Midbrain (tissue), 1 donor: ENCODE results near the gene PHF19.

Experiments used
- DNase-seq: peaks from one replicate; lab custom pipeline; 2025; lab: John Stamatoyannopoulos, UW

Gene PHF19

DNA sequence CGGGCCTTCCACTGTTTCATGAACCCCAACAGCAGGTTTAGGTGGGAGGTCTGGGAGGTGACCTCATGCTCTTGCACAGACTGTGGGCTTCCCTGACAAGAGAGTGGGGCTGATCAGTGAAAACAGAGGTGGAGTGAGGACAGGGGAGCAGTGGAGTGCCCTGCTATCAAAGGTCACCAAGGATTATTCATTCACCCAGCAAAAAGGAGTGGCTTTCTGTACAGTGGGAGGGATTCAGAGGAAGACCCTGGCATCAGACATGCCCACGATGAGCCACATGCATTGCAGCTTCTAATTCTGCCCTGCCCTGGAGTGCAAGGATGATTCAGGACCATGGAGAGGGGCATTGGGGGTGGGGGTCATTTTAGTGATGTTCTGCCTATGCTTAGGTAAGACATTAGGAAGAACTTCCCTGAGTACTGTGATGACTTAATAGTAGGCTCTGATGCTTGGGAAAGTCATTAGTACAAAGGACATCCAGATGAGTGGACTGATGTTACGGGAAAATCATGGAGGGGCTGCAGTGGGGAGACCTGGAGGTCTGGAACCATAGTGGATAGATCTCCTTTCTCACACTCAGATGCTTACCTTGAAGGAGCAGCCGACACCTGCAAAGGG lies 36.8 kb upstream of the PHF19 start:
- DNase-seq, result no peak

DNA sequence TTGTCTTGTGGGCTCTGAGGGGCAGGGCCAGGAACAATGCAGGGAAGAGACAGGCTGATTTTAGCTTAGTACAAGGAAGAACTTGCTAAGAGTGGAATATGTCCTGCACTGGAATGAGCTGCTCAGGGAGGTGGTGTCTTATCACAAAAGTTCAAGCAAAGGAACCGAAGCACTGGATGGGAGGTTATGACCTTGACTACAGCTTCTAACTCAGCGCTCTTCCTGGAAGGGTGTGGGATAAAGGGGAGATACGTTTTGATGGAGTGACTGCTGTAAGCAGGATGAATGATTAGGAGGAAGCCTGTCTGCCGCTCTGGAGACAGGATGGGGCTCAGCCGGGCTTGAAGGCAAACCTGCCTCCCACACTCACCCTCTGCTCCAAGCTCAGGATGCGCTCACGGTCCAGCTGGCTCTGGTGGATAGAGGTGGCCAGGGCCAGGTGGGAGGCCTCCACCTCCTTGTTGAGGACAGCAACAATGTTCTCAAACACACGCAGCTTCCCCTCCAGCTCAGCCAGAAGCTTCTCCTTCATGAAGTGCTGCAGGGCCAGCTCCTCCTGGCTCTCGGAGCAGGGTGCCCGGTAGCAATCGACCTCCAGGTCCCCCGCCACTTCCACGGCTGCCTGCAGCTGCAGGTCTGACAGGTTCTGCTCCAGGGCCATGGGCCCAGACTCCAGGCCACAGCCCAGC lies 36.1 kb upstream of the PHF19 start:
- no peak for DNase-seq

DNA sequence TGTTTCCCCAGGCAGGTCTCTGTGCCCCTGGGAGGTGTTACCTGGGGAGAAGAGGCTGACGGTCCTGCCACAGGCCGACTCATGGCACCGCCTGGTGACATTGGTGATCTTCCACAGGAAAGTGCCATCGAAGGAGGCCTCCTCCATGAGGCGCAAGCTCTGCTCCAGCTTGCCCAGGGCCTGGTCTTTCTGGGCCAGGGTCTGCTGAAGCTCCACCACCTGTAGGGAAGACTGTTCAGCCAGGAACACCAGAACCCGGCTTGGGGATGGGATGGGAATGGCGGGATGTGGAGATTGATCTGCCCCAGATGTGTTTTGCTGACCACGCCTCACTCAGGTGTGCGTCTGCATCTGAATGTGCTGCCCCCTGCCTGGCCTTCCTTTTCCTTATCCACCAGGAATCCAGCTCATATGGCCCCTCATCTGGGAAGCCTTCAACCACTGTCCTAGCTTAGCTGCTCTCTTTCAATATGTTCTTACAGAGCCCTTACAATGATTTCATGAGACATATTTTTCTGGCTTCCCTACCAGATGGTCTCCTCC lies 34.4 kb upstream of the PHF19 start:
- DNase-seq, result no peak

DNA sequence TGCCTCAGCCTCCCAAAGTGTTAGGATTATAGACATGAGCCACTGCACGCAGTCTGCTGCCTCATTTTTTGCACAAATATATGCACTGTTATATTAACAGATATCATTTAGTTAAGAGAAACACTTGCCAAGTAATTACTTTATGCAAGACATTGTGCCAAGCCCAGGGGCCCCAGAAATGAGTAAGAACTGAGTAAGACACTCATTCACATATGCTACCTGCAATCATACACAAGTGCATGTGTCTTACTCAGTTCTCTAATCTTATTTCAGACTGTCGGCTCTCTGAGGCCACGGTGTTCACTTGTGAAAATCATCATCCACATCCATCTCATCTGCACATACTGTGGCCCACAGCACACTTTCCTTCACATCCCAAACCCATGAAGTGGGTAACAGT lies 33.7 kb upstream of the PHF19 start:
- no peak for DNase-seq

DNA sequence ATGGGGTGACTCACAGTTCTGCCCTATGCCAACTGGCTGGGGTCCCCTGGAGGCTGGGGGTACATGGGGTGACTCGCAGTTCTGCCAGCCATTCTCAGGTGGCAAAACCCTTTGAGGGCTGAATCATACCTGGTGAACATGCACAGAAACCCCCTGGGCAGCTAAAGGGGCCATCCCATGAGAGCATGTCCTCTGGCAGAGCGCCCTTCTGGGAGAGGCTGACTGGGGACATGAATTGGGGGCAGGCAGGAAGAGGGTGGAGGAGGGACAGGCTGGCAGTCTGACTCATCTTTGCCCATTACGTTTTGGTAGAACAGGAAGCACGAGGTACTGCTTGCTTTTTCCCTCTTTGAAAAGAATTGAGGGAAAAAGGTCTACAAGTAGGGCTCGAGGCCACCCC lies 32.9 kb upstream of the PHF19 start:
- DNase-seq, result no peak

DNA sequence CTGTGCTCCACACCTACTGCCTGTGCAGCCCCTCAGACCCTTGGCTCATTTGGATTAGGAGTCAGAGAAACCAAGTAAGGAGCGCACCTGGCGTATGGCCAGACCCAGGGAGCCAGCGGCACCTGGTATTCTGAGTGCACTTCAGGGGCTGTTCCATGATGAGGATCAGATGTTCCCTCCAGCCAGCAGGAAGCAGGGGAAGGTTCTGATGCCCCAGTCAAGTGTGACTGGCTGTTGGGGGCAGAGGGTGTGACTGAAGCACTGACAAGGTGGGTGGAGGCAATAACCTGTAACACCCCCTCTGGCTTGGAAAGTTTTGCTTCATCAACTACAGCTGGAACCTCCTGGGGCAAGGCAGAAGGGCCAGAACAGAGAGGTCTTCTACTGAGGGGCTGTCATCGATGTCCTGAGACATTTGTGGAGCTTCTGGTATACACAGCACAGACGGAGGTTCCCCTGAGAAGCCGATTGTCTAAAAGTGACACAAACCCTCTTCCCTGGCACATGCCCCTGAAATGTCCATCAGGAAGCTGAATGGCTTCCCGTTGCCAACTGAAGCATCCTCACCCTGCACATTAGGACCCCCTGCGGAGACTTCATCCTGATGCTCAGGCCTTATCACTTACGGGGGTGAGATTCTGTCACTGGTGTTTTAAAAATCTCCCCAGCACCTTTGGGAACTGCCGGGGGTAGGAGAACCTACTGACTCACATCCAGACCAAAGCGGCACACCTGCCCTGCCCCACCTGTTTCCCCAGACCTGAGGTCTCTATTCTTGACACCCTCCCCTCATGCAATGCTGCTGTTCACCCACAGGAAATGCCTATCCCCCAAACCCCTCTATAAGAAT lies 28.6 kb upstream of the PHF19 start:
- no peak for DNase-seq

DNA sequence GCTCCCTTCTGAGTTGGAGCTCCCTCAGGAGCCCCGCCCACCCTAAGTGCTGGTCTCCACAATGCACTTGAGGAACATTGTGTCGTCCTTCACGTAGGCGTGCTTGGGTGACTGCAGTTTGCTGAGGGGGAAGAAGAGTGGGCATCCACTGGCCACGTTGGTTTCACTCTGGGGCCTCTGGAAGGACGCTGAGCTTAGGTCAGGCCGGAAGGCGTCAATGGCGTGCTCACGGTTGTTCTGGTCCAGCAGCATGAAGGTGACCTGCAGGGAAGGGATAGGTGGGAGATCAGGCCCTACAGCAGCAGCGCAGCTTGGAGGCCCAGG lies 28.0 kb upstream of the PHF19 start:
- DNase-seq, result no peak

DNA sequence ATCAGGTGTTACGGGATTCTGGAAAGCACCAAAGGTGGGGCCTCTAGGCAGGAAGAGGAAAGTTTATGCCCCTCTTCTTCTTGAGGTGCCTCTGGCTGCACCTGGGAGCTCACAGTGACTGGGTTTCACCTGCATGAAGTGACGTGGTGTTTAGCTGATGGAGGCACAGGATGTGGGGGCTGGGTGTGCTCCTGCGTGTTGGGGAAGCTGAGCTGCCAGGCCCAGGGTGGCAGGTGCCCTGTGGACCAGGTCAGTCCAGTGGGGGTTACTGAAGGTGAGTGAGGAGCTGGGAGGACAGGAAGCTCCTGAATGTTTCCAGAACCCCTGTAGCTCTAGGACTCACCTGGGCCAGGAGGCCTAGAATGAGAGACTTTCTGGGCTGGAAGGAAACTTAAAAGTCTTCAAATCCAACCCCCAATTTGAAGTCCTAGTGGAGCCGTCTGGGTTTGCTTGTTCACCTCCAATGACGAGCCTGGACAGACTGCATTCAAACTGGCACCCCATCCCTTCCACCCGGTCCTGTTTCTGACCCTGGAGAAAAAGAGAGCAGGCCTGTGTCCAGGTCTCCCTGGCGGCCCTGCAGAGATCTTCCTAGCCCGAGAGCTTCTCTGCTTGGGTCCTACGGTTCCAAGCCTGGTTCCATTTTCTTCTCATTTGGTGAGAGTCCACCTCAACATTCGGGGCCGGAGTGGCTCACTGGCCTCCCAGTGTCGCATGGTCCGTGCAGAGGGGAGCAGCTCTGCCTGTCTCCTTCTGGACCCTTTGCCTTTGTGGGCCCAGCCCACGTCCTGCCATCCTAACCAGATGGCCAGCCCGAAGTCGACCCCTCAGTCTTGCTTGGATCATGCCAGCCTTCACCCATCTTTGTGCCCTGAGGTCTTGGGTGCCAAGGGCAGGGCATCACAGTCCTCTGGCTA lies 27.3 kb upstream of the PHF19 start:
- no peak for DNase-seq

DNA sequence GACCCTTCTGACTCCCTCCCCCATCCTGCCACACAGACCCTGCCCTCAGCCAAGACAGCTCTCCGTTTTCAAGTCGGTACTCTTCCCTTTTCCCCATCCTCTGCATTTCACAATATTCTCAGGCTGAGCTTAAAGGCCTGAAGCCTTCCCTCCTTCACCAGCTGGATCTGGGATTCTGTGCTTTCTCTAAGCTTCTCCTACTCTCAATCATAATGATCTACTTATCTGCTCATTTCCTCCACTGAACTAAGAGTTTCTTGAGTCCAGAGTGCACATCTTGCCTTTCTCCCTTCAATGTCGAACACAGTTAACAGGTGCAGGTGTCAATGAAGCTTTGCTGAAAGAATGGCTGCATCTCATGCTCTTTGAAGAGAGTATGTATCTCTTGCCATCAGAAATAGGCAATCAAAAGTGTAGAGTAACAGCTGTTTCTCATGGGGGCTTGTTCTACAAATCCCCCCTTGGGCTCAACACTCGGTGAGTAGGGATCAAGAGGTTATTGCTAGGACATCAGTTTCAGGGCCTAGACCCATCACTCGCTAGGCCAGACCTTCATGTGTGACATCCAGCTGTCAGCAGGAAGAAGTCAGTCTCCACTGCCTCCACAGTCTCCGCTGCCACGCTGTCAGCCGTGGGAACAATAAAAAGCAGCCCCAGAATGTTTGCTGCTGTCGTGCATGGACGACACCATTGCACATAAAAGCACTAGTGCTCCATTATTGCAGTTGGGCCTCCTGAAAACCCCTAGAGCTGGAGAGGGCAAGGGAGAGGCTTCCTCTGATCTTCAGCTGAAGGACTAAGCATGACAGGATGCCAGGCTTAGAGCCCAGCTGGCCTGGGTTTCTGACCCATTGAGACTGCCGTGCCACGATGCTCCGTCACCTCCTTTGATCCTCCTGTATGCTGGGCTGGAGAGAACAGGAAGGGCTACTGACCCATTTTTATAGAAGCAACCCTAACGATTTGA lies 25.9 kb upstream of the PHF19 start:
- no peak for DNase-seq

DNA sequence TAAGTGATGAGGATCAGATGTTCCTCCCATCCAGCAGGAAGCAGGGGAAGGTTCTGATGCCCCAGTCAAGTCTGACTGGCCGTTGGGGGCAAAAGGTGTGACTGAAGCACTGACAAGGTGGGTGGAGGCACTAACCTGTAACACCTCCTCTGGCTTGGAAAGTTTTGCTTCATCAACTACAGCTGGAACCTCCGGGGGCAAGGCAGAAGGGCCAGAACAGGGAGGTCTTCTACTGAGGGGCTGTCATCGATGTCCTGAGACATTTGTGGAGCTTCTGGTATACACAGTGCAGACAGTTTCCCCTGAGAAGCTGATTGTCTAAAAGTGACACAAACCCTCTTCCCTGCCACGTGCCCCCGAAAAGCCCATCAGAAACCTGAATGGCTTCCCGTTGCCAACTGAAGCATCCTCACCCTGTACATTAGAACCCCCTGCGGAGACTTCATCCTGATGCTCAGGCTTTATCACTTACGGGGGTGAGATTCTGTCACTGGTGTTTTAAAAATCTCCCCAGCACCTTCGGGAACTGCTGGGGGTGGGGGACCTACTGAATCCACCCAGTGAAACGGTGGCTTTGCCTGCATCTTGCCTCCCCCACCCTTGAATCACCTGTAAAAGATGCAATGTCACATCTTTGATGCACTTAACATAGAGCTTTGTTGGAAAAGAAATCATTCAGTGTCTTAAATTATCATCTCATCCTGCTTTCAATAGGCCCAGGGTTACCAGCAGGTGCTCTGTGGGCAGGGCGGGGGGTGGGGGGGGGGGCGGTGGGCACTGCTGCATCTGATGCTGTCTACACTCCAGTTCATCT lies 25.0 kb upstream of the PHF19 start:
- no peak for DNase-seq

DNA sequence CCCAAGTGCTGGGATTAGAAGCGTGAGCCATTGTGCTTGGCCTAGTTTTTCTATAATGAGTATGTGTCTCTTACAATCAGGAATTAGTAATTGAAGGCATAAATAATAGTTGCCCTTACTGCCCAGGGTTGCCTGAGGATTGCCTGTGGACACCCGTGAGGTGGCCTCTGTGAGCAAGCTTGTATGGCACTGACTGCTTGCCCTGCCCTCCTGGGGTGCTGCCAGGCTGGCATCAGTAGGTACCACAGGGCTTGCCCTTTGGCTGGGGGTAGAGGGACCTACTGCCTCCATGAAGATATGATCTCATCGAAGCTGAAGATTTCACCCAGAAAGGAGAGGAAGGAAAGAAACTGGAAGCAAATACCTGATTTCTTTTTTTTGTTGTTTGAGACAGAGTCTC lies 23.8 kb upstream of the PHF19 start:
- DNase-seq, result no peak

DNA sequence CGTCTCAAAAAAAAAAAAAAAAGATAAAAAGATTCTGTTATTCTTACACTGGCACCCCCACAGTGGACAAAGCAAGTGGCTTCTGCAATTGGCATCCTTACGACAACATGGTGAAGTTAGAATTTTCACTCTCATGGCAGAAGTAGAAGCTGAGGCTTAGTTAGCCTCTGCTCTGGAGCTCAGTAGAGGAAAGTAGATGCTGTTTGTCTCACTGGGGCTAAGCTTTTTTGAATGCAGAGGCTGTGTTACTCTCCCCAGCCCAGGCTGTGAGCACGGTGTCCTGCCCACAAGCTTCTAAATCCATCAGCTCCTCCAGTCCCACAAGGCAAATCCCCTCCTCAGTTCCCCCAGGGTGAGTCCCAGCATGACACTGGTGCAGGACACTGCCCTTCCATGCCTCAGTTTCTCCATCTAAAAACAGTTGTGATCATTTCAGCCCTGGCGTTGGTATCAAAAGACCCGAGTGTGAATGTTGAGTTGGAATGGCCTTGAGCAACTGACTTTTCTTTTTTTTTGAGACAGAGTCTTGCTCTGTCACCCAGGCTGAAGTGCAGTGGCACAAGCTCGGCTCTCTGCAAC lies 22.6 kb upstream of the PHF19 start:
- DNase-seq, result no peak

DNA sequence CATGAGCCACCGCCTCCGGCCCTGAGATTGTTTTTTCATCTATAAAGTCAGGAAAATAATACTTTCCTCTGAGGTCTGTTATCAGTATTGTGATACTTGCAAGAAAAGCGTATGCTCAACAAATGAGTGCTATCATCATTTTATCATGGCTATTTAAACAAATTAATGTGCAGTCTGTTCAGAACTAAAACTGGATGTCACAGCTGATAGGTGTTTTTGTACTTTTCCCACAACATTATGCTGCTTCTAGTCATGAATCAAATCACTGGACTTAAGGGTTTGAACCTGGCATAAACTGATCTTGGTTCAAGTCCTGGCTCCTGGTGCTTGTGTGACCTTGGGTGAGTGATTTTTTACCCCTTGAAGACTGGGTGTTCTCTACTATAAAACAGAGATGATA lies 21.4 kb upstream of the PHF19 start:
- DNase-seq, result no peak

DNA sequence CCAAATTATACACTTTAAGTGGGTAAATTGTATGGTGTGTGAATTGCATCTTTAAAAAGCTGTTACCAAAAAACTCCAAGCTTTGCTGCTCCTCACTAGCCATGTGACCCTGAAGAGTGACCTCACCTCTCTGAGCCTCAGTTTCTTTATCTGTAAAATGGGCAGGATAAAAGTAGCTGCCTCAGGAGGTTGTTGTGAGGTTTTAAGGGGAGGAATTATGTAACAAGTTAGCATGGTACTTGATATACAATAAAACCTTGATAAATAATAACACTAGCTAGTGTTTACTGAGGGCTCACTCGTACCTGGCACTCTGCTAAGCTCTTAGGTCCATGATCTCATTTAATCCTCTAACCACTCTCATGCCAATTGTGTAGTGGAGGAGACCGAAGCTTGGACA lies 19.0 kb upstream of the PHF19 start:
- no peak for DNase-seq

DNA sequence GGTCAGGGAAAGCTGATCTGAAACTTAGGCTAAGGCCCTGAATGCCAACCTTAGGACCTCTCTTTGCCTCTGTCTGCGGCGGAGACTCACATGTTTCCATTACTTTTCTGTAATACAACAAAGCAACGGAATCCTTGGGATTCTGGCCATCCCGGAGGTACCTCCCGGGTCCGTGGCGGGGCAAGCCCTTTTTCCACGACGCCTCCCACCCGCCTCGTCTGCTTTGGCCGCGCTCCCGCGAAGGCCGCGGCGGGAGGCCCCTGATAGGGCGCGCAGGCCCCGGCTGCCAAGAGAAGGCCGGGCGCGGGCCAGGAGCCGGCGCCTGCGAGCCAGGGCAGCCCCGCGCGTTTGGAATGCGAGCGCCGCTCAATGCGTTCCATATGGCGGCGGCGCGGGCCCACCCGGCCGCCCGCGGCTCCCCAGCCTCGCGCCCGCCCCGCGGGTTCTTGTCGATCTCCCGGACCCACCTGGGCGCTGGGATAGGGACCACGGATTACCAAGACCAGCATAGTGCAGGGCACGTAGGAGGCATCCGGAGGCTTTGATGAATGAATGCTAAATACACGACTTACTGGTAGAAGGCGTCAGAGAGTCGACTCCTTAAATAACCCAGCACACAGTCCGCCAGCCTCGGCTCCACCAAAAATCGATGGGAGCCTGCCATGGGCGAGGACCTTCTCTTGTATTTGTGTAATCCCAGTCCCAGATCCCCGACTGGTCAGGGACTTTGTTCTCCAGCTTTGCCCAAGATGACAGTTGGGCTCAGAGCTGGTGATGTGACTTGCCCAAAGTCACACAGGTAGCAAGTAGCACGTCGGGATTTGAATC lies 17.5 kb upstream of the PHF19 start:
- DNase-seq, result no peak

DNA sequence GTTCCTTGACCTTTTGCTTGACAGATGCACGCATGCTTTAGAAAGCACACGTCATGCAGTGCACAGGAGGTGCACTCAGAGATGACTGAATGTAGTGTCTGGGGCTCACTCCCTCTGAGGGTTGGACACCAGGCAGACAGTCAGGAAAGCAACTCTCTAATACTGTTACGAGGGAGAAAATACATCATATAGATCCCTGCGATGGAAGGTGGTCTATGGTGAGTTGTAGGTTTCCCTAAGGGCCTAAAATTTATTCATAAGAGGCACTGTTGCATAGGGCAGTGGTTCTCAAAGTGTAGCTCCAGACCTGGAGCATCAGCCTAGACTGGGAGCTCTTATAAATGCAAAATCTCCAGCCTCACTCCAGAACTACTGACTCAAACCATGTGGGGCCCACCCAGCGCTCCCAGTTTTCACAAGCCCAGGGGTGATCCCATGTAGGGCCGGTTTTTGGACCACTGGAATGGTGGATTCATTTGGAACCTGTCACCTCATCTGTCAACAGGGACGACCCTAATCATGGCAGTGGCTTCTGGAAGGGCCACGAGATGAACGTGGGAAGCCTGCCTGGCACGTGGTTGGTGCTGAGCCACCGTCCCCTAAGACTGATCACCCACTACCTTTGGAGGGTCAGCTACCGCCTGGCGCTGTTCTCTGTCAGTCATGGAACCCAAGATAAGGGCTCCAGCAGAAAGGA lies 16.8 kb upstream of the PHF19 start:
- no peak for DNase-seq

DNA sequence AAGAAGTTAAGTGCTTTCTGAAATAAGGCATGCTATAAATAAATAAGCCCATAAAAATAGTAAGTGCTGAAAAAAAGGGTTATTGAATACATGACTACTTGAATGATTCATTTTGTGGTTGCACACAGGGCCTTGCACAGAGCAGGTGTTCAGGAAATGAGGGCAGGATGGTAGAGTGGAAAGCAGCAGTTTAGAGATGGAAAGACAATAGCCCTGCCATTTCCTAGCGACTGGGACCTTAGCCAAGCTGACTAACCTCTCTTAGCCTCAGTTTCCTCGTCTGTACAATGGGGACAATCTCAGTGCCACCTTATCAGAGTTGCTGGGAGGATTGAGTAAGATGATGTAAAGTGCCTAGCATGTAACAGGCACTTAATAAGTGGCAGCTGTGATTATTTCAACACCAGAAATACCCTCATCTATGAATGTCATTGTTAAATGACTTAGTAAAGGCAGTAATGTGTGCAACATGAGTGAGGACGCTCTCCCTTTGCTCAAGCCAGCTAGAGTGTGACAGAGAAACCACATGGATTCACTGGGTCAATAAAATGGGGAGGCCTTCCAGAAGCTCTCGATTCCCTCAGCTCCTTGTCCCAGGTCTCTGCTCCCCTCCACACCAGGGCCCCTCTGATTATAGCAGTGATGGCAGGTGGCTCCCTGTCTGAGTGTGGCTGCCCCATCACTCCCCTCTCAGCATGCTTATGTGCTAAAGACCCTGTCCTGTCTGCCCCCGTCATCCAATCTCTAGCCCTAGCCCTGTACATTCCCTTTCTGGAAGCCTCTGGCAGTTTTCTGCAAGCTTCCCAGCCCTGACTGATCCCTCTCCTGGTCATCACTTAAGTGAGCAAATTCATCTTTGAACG lies 16.0 kb upstream of the PHF19 start:
- no peak for DNase-seq
